HG03139 (cell line): Measurements from ENCODE around the gene AKT1S1.
"Not testable (repeated sequence)": the region's sequence is repeated elsewhere in the genome, so short reads cannot be mapped to it uniquely, and the experiment has no call there.

ENCODE experiments used
- ATAC-seq: cut with Tn5 transposase; IDR thresholded peaks from one replicate; pipeline ENCODE4 v1.9.1; 2021; ENCODE audit not compliant: unreplicated experiment

Gene AKT1S1

GRCh38 chr19:49839713-49840112 is 37.4 kb downstream of the AKT1S1 start:
- ATAC-seq = no peak

- no peak for ATAC-seq
These were observed 38.1 kb downstream of the AKT1S1 start for GRCh38 chr19:49838885-49839588.

- no peak for ATAC-seq
These were observed 39.7 kb downstream of the AKT1S1 start for GRCh38 chr19:49837425-49837824.

GRCh38 chr19:49837009-49837310 is 40.2 kb downstream of the AKT1S1 start:
- no peak for ATAC-seq

GRCh38 chr19:49836176-49837008 is 40.8 kb downstream of the AKT1S1 start:
- no peak for ATAC-seq

GRCh38 chr19:49835562-49835961 is 41.6 kb downstream of the AKT1S1 start:
- no peak for ATAC-seq

GRCh38 chr19:49833599-49833998 is 43.6 kb downstream of the AKT1S1 start:
- no peak for ATAC-seq

GRCh38 chr19:49832556-49832955 is 44.6 kb downstream of the AKT1S1 start:
- no peak for ATAC-seq

- ATAC-seq = no peak
These were observed 45.6 kb downstream of the AKT1S1 start for GRCh38 chr19:49831592-49831991.

- ATAC-seq = no peak
These were observed 46.4 kb downstream of the AKT1S1 start for GRCh38 chr19:49830766-49831165.

GRCh38 chr19:49829721-49830120 is 47.4 kb downstream of the AKT1S1 start:
- ATAC-seq = no peak

GRCh38 chr19:49829200-49829599 is 48.0 kb downstream of the AKT1S1 start:
- no peak for ATAC-seq

- no peak for ATAC-seq
These were observed 50.1 kb downstream of the AKT1S1 start for GRCh38 chr19:49827034-49827433.

GRCh38 chr19:49824662-49825061 is 52.5 kb downstream of the AKT1S1 start:
- no peak for ATAC-seq

GRCh38 chr19:49823472-49823871 is 53.7 kb downstream of the AKT1S1 start:
- no peak for ATAC-seq

- no peak for ATAC-seq
These were observed 57.0 kb downstream of the AKT1S1 start for GRCh38 chr19:49820125-49820524.

GRCh38 chr19:49819452-49820115 is 57.6 kb downstream of the AKT1S1 start:
- not testable (repeated sequence) for ATAC-seq
